A549 treated with Mapracorat at 1 μM for 4 hours (cell line): ENCODE results near the gene PDLIM1. TPM values are rescaled to one million over a fixed set of nuclear protein-coding genes. Genes with fewer than 3 reads are reported as not detected.

Source experiments
- total RNA-seq: library from RNA; stranded (reverse); fragments of 200-300 nt; extraction: Qiagen RNA extraction; gene quantifications from 5 replicates; pipeline ENCODE4 v1.2.3, GENCODE V29; 2022

PDLIM1 gene, protein sequence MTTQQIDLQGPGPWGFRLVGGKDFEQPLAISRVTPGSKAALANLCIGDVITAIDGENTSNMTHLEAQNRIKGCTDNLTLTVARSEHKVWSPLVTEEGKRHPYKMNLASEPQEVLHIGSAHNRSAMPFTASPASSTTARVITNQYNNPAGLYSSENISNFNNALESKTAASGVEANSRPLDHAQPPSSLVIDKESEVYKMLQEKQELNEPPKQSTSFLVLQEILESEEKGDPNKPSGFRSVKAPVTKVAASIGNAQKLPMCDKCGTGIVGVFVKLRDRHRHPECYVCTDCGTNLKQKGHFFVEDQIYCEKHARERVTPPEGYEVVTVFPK
- total RNA-seq = 200 to 216 TPM (median 210 TPM) in 5 replicates

DNA sequence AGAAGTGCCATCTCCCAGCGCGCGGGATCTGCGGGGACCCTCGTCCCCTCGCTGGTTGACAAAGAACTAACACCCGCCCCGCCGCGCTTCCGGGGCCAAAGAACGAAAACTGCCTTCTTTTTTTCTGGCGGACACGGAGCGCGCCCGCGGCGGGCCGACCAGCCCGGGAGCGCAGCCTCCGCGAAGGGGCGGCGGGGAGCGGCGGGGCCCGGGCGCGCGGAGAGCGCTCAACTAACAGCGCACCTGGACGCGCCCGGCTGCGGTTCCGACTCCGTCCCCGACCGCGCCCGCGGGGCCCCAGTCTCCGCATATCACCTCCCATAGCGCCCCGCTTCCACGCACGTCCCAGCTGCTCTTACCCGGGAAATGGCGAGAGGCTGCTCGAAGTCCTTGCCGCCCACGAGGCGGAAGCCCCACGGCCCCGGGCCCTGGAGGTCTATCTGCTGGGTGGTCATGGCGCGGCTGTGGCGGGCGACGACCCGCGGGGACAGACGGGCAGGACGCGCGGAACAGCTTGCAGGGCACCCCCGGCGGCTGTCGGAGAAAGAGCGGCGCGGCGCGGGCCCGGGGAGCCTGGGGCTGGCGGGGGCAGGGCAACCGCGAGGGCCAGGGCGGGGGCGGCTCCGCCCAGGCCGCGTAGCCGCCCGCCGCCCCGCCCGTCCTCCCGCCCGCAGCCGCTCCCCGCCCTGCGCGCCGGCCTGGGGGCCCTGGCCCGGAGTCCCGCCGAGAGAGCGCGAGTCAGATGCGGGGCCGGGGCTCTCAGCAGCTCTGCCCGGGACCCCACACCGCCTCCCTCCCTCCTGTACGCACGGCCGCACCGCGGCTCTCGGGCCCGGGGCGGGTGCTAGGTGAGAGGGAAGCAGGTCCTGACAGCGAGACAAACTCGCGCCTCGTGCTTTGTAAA, at the start of gene PDLIM1:
PDLIM1 (minus strand) TSS at position 543 of the 904 bp plus-strand sequence; CDS start at position 455, 88 bp downstream.

DNA sequence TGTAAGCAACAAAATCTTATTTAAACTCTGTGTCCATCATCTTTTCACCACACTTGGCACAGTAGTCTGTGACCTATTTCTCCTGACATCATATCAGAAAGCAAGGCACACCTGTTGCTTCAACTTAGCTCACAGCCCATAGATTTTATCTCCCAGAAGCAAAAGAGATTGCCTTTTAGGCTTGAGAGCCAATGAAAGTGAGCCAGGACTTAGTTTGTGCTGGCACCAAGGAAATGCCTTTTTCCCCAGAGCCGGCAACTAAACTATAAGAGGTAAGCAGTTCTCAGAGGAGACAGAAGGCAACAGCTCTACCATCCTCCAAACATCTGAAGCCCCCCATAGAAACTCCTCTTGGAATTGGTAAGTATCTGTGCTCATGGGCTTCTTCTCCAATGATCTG, 96.9 kb downstream of the PDLIM1 start, which contains the start of gene ACSM6:
ACSM6 (plus strand) TSS at position 295 of the 400 bp plus-strand sequence. CDS start 248 bp downstream, outside the sequence.

Other genes with a start within 250 kb of the PDLIM1 start
- gene CYP2C8, start 221.5 kb downstream of the PDLIM1 start, total RNA-seq = 0.08 TPM in 1 of 5 replicates, not detected in the others
- not detected in 5 replicates for gene ACSM6, start 96.8 kb downstream of the PDLIM1 start, total RNA-seq